ENCODE results near the gene USP37.

USP37 gene

GRCh38 chr2:218471982-218472381 lies 96.2 kb downstream of the USP37 start:
- DNase-seq, result no peak

GRCh38 chr2:218471036-218471435 lies 97.1 kb downstream of the USP37 start:
- no peak for DNase-seq

GRCh38 chr2:218470448-218470847 lies 97.7 kb downstream of the USP37 start:
- DNase-seq, result no peak

GRCh38 chr2:218465987-218466633 lies 102.0 kb downstream of the USP37 start:
- DNase-seq, result peak; percentile 42

- no peak for DNase-seq
Measured at GRCh38 chr2:218458598-218458997, 109.6 kb downstream of the USP37 start.

GRCh38 chr2:218456849-218457248 lies 111.3 kb downstream of the USP37 start:
- DNase-seq, result no peak

- DNase-seq, result no peak
Measured at GRCh38 chr2:218452079-218452478, 116.1 kb downstream of the USP37 start.

- no peak for DNase-seq
Measured at GRCh38 chr2:218448934-218449333, 119.2 kb downstream of the USP37 start.

GRCh38 chr2:218447072-218447471 lies 121.1 kb downstream of the USP37 start:
- DNase-seq, result no peak

- DNase-seq, result no peak
Measured at GRCh38 chr2:218446547-218446946, 121.6 kb downstream of the USP37 start.

GRCh38 chr2:218445602-218446001 lies 122.5 kb downstream of the USP37 start:
- no peak for DNase-seq

- no peak for DNase-seq
Measured at GRCh38 chr2:218444692-218445357, 123.3 kb downstream of the USP37 start.

- no peak for DNase-seq
Measured at GRCh38 chr2:218438596-218438995, 129.6 kb downstream of the USP37 start.

- DNase-seq, result no peak
Measured at GRCh38 chr2:218437969-218438368, 130.2 kb downstream of the USP37 start.

GRCh38 chr2:218436992-218437391 lies 131.2 kb downstream of the USP37 start:
- DNase-seq, result no peak

GRCh38 chr2:218435003-218435982 lies 132.9 kb downstream of the USP37 start:
- no peak for DNase-seq

- DNase-seq, result no peak
Measured at GRCh38 chr2:218434456-218434855, 133.7 kb downstream of the USP37 start.

GRCh38 chr2:218432676-218433365 lies 135.3 kb downstream of the USP37 start:
- DNase-seq, result no peak

- DNase-seq, result no peak
Measured at GRCh38 chr2:218431878-218432277, 136.3 kb downstream of the USP37 start.

GRCh38 chr2:218430721-218431120 lies 137.4 kb downstream of the USP37 start:
- DNase-seq, result no peak

- no peak for DNase-seq
Measured at GRCh38 chr2:218429911-218430692, 138.0 kb downstream of the USP37 start.

Data from CD4-positive, alpha-beta T cell treated with Interleukin-17A for 1 hour (primary cell).